Activated gamma-delta T cell (primary cell): ENCODE results near the gene SURF1.
"Not testable (repeated sequence)": the region's sequence is repeated elsewhere in the genome, so short reads cannot be mapped to it uniquely, and the experiment has no call there.

ENCODE experiments used
- DNase-seq: peaks from one replicate; lab custom pipeline; 2025; lab: John Stamatoyannopoulos, UW
- total RNA-seq, 2 donors: gene quantifications; one replicate each; lab custom pipeline; 2026; lab: John Stamatoyannopoulos, UW

The SURF1 gene, protein sequence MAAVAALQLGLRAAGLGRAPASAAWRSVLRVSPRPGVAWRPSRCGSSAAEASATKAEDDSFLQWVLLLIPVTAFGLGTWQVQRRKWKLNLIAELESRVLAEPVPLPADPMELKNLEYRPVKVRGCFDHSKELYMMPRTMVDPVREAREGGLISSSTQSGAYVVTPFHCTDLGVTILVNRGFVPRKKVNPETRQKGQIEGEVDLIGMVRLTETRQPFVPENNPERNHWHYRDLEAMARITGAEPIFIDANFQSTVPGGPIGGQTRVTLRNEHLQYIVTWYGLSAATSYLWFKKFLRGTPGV
- 35.6 to 36.5 reads per million in 2 donors for total RNA-seq

- peak; percentile 83 for DNase-seq
These were observed at the start of gene SURF1, which contains the start of gene SURF2 for GRCh38 chr9:133356391-133357091. SURF1 (minus strand) TSS chr9:133356487; CDS start chr9:133356453, 34 bp downstream. SURF2 (plus strand) TSS chr9:133356550; CDS start chr9:133356593, 43 bp downstream.

- DNase-seq = no peak
These were observed 49.5 kb upstream of the SURF1 start for GRCh38 chr9:133405508-133406438.

DNA sequence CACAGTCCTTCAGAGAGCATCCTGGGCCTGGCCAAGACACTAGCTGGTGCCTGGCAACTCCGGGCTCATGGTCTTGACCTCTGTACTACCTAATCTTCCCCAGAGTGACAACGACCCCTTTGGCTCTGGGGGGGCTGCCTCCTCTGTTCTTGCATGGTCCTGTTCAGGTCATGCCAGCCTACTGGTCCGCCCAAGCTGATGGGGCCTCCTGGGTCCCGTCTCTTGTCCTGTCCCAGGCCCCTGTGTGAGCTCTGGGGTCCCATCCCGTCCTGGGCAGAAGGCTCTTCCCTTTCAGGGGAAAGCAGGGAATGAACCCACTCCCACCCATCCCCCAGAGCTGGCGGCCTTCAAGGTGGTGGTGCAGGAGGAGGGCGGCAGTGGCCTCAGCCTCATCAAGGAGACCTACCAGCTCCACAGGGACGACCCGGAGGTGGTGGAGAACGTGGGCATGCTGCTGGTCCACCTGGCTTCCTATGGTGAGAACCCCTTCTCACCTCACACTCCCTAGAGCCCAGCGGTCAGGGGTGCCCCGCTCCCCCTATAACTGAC lies 48.2 kb upstream of the SURF1 start:
- DNase-seq = no peak

DNA sequence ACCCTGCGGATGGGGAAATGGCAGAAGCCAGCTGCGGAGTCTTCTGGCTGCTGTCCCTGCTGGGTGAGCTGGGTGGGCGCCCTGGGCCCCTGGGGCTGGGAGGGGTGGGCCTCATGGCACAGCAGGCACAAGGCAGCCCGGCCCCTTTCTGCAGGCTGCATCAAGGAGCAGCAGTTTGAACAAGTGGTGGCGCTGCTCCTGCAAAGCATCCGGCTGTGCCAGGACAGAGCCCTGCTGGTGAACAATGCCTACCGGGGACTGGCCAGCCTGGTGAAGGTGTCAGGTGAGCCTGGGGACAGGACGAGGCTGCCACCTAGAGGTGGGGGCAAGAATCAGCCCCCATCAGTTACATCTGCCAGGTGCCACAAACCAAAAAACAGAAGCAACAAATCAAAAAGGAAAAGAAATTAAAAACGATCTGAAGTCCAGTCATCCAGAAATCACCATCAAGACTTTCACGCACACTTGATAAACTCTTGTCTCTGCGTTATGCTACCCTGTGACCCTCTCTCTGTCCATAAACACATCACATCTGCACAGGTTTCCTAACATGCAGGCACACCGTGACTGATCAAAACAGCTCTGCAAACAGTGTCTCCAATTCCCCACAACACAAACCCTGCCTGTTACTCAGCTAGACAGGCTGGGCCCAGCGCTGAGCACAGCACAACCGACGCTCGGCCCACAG lies 47.6 kb upstream of the SURF1 start:
- no peak for DNase-seq

DNA sequence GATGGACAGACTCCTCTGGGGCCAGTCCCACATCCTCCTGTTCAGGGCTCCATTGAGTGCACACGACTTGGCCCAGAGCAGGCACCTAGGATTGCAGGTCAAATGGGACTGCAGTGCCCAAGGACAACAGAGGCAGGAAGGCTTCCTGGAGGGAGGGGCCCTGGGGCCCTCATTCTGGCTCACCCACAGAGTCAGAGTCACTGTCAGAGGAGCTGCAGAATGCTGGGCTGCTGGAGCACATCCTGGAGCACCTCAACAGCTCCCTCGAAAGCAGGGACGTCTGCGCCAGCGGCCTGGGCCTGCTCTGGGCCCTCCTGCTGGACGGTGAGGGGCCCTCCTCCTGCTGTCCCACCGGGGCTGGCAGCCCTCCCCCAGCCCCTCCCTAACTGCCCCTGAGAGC lies 46.4 kb upstream of the SURF1 start:
- no peak for DNase-seq

DNA sequence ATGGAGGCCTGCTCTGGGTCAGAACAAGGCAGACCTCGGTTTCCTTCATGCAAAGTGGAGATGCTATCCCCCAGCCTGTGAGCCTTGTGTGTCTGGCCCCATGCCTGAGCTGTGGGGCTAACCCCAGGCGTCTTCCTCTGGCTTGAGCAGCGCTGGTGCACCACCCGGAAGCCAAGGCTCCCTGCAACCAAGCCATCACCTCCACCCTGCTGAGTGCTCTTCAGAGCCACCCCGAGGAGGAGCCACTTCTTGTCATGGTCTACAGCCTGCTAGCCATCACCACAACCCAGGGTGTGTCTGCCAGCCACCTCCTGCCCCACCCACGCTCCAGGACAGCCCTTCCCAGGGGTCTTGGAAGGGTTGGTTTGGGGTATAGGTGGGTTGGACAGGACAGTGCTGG lies 45.3 kb upstream of the SURF1 start:
- no peak for DNase-seq

- DNase-seq = no peak
These were observed 44.0 kb upstream of the SURF1 start for GRCh38 chr9:133400292-133400691.

- no peak for DNase-seq
These were observed 41.6 kb upstream of the SURF1 start for GRCh38 chr9:133397895-133398294.

DNA sequence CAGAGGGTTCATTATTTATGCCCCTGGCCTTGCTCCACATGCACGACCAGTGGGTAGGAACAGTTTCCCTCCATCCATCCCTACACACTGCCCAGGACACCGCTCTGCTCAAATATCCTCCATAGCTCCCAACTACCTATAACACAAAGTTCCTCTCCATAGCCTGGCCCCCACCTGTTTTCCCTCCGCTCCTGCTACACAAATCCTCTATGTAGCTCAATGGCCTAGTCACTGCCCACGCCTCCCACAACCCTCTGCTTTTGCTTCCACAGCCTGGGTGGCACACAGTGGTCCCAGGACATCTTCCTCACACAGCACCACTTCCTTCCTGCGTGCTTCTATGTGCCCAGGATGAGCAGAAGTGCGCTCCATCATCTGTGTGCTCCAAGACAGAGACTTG lies 41.1 kb upstream of the SURF1 start:
- DNase-seq = no peak

DNA sequence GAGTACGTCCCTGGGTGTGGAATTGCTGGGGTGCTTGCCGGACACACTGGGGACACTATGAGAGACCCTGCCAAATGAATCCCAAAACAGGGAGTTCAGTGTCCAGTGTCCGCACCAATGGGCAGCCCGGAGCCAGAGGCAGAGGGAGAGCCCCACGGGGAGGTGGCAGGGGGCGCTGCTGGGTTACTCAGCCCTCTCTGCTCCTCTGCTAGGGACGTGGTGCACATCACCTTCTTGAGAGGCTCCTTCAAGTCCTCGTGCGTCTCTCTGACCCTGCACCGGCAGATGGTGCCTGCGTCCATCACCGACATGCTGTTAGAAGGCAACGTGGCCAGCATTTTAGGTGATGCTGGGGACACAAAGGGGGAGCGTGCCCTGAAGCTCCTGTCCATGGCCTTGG lies 40.7 kb upstream of the SURF1 start:
- no peak for DNase-seq

DNA sequence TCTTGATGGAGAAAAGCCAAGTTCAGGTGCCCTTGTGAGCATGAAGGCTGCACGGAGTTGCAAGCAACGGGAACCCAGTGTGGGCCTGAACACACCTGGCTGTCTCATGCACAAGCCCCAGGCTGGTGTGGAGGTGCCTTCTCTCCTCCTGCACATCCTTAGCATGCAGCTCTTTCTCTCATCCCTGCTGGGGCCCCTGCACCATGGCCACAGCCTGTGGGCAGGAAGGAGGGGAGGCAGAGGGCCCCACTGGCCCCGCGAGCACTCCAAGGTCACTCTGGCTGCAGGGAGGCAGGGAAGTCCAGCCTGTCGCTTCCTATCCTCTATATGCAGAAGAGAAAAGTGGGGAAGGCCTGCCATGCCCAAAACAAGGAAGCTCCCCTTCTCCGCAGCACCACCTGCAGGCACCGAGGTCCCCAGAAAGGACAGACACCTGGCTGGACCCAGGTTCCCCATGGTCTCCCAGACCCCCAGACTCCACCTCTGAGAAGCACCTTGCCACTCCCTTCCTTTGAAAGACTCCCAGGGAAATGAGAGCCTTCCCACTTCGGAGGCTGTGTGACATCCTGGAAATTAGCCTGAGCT lies 38.5 kb upstream of the SURF1 start:
- no peak for DNase-seq

- DNase-seq = no peak
These were observed 37.1 kb upstream of the SURF1 start for GRCh38 chr9:133393399-133393798.

GRCh38 chr9:133392308-133392707 lies 36.0 kb upstream of the SURF1 start:
- DNase-seq = not testable (repeated sequence)

- not testable (repeated sequence) for DNase-seq
These were observed 35.2 kb upstream of the SURF1 start for GRCh38 chr9:133391449-133391848.

GRCh38 chr9:133390713-133391112 lies 34.4 kb upstream of the SURF1 start:
- DNase-seq = no peak

DNA sequence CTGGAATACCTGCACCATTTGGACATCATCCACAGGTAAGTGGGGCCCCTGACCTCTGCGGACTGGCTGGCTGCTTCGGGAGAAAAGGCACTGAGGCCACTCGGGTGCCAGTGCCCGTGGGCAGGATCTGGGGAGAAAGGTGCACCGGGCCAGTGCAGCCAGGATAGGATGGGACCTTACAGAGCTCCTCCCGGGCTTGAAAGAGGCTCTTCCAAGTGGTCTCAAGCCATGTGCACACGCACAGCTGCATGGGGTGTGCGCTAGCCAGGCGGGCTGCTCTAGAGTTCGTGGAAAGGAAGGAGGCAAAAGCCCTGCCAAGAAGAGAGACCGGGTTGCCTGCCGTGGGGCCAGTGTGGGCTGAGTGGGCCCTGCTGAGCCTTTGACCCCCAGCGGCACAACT lies 33.3 kb upstream of the SURF1 start:
- no peak for DNase-seq

GRCh38 chr9:133389025-133389557 lies 32.8 kb upstream of the SURF1 start:
- no peak for DNase-seq

DNA sequence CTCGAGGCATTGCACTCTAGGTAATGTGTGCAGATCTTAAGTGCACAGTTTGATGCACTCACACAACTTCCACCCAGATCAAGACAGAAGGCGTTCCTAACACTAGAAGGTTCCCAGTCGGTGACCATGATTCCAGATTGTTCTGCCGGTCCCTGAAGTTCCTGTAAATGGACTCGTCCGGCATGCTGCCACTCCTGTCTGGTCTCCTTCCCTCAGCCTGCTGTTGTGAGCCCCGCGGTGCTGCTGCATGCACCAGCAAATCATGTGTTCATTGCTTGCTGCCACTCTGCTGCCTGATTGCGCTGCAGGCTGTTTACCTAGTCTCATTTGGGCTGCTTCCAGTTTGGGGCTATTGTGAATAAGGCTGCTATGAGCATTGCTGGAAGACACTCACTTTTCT lies 31.4 kb upstream of the SURF1 start:
- DNase-seq = no peak

DNA sequence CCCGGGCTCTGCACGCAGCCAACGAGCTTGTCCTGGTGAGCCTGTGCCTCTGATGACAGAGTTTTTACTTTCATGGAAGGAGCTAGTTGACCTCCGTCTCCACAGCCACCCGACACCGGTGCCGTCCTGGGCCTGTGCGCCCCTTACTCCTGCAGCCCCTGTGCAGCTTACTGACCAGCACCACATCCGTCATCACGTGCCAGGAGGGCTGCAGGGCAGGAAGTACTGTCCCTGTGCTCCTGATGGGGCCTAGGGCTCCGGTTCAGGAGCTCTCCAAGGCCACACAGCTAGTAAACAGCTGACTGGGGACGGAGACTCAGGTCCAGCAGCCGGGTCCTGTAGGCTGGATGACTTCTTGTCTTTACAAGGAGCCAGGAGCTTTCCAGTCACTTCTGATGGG lies 30.1 kb upstream of the SURF1 start:
- no peak for DNase-seq

DNA sequence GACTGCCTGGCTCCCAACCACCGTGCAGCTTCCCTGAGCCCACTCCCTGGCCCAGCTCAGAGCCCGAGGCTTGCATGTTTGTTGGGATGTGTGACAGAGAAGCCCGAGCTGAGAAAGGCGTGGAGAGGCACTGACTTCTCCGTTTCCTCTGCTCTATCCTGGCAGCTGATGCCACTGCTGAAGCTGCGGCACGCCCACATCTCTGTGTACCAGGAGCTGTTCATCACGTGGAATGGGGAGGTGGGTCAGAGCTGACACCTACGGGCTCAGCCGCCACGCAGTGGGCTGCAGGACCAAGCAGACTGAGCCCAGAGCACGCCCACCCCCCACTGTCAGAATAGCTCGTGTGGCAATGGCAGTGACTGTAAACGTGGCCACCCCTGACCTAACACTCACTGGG lies 29.2 kb upstream of the SURF1 start:
- no peak for DNase-seq
